ENCODE measurements around the gene RNF123. TPM values are rescaled to one million over a fixed set of nuclear protein-coding genes. Genes with fewer than 3 reads are reported as not detected.

RNF123 gene
- total RNA-seq, 1 donor from 2014 or later = 31.3 TPM

- H3K36me3 ChIP-seq (ENCODE audit: control insufficient read depth in 3 of 3, insufficient read depth in 3 of 3, low read length in 3 of 3) = peaks cover 62 to 65% (median 64%) of the 10 kb centered on the region in 3 donors
- H3K4me1 ChIP-seq (ENCODE audit: control insufficient read depth in 3 of 3, insufficient read depth in 3 of 3, low read length in 3 of 3) = peaks cover 3 to 10% (median 8%) of the 10 kb centered on the region in 3 donors
- H3K27me3 ChIP-seq (ENCODE audit: control insufficient read depth in 3 of 3, insufficient read depth in 3 of 3, low read length in 3 of 3) = no peaks in the 10 kb centered on the region
- no peaks in the 10 kb centered on the region for H3K9me3 ChIP-seq (ENCODE audit: control insufficient read depth in 3 of 3, low read length in 3 of 3)
- no peak overlapping the region for H3K27ac ChIP-seq (ENCODE audit: low read depth, low read length)
- no peak overlapping the region for H3K9ac ChIP-seq (ENCODE audit: low read depth in 1 of 3, low read length in 3 of 3)
- H3K4me3 ChIP-seq (ENCODE audit: low read length in 3 of 3) = no peak overlapping the region
Observed at GRCh38 chr3:49707113-49707480, 17.7 kb downstream of the RNF123 start.

- Histone ChIP-seq H3K27me3 (ENCODE audit: control insufficient read depth in 3 of 3, insufficient read depth in 3 of 3, low read length in 3 of 3) (no peaks in the 10 kb centered on the region), H3K36me3 (ENCODE audit: control insufficient read depth in 3 of 3, insufficient read depth in 3 of 3, low read length in 3 of 3) (peaks cover 50 to 68% (median 67%) of the 10 kb centered on the region in 3 donors), H3K27ac (ENCODE audit: low read depth, low read length) (no peak overlapping the region), H3K9me3 (ENCODE audit: control insufficient read depth in 3 of 3, low read length in 3 of 3) (no peaks in the 10 kb centered on the region), H3K4me3 (ENCODE audit: low read length in 3 of 3) (no peak overlapping the region), H3K4me1 (ENCODE audit: control insufficient read depth in 3 of 3, insufficient read depth in 3 of 3, low read length in 3 of 3) (peaks cover 16 to 27% (median 24%) of the 10 kb centered on the region in 3 donors), H3K9ac (ENCODE audit: low read depth in 1 of 3, low read length in 3 of 3) (no peak overlapping the region)
Observed at GRCh38 chr3:49709852-49710251, 20.5 kb downstream of the RNF123 start.

GRCh38 chr3:49711489-49711888 lies 22.1 kb downstream of the RNF123 start:
- Histone ChIP-seq H3K4me1 (ENCODE audit: control insufficient read depth in 3 of 3, insufficient read depth in 3 of 3, low read length in 3 of 3) (peaks cover 27 to 40% (median 32%) of the 10 kb centered on the region in 3 donors), H3K27ac (ENCODE audit: low read depth, low read length) (no peak overlapping the region), H3K36me3 (ENCODE audit: control insufficient read depth in 3 of 3, insufficient read depth in 3 of 3, low read length in 3 of 3) (peaks cover 50 to 69% (median 66%) of the 10 kb centered on the region in 3 donors), H3K9me3 (ENCODE audit: control insufficient read depth in 3 of 3, low read length in 3 of 3) (no peaks in the 10 kb centered on the region), H3K4me3 (ENCODE audit: low read length in 3 of 3) (no peak overlapping the region), H3K27me3 (ENCODE audit: control insufficient read depth in 3 of 3, insufficient read depth in 3 of 3, low read length in 3 of 3) (no peaks in the 10 kb centered on the region), H3K9ac (ENCODE audit: low read depth in 1 of 3, low read length in 3 of 3) (peak overlapping the region in 1 of 3 donors; percentile 11)

- H3K27ac ChIP-seq (ENCODE audit: low read depth, low read length) = no peak overlapping the region
- H3K4me1 ChIP-seq (ENCODE audit: control insufficient read depth in 3 of 3, insufficient read depth in 3 of 3, low read length in 3 of 3) = peaks cover 27 to 40% (median 32%) of the 10 kb centered on the region in 3 donors
- H3K27me3 ChIP-seq (ENCODE audit: control insufficient read depth in 3 of 3, insufficient read depth in 3 of 3, low read length in 3 of 3) = no peaks in the 10 kb centered on the region
- H3K36me3 ChIP-seq (ENCODE audit: control insufficient read depth in 3 of 3, insufficient read depth in 3 of 3, low read length in 3 of 3) = peaks cover 50 to 69% (median 65%) of the 10 kb centered on the region in 3 donors
- H3K4me3 ChIP-seq (ENCODE audit: low read length in 3 of 3) = no peak overlapping the region
- H3K9me3 ChIP-seq (ENCODE audit: control insufficient read depth in 3 of 3, low read length in 3 of 3) = no peaks in the 10 kb centered on the region
- H3K9ac ChIP-seq (ENCODE audit: low read depth in 1 of 3, low read length in 3 of 3) = no peak overlapping the region
Observed at GRCh38 chr3:49712166-49712565, 22.8 kb downstream of the RNF123 start.

- Histone ChIP-seq H3K4me1 (ENCODE audit: control insufficient read depth in 3 of 3, insufficient read depth in 3 of 3, low read length in 3 of 3) (peaks cover 31 to 40% (median 34%) of the 10 kb centered on the region in 3 donors), H3K9ac (ENCODE audit: low read depth in 1 of 3, low read length in 3 of 3) (no peak overlapping the region), H3K27me3 (ENCODE audit: control insufficient read depth in 3 of 3, insufficient read depth in 3 of 3, low read length in 3 of 3) (no peaks in the 10 kb centered on the region), H3K36me3 (ENCODE audit: control insufficient read depth in 3 of 3, insufficient read depth in 3 of 3, low read length in 3 of 3) (peaks cover 49 to 65% (median 62%) of the 10 kb centered on the region in 3 donors), H3K9me3 (ENCODE audit: control insufficient read depth in 3 of 3, low read length in 3 of 3) (no peaks in the 10 kb centered on the region), H3K4me3 (ENCODE audit: low read length in 3 of 3) (no peak overlapping the region), H3K27ac (ENCODE audit: low read depth, low read length) (no peak overlapping the region)
Observed at GRCh38 chr3:49712631-49713317, 23.4 kb downstream of the RNF123 start.

- Histone ChIP-seq H3K9ac (ENCODE audit: low read depth in 1 of 3, low read length in 3 of 3) (peak overlapping the region in 1 of 3 donors; percentile 3), H3K9me3 (ENCODE audit: control insufficient read depth in 3 of 3, low read length in 3 of 3) (no peaks in the 10 kb centered on the region), H3K27ac (ENCODE audit: low read depth, low read length) (no peak overlapping the region), H3K27me3 (ENCODE audit: control insufficient read depth in 3 of 3, insufficient read depth in 3 of 3, low read length in 3 of 3) (no peaks in the 10 kb centered on the region), H3K4me3 (ENCODE audit: low read length in 3 of 3) (no peak overlapping the region), H3K36me3 (ENCODE audit: control insufficient read depth in 3 of 3, insufficient read depth in 3 of 3, low read length in 3 of 3) (peaks cover 42 to 62% (median 59%) of the 10 kb centered on the region in 3 donors), H3K4me1 (ENCODE audit: control insufficient read depth in 3 of 3, insufficient read depth in 3 of 3, low read length in 3 of 3) (peaks cover 37 to 45% (median 42%) of the 10 kb centered on the region in 3 donors)
Observed at GRCh38 chr3:49713336-49714105, 24.2 kb downstream of the RNF123 start.

GRCh38 chr3:49714728-49715550 lies 25.6 kb downstream of the RNF123 start:
- Histone ChIP-seq H3K4me1 (ENCODE audit: control insufficient read depth in 3 of 3, insufficient read depth in 3 of 3, low read length in 3 of 3) (peaks cover 50 to 58% (median 54%) of the 10 kb centered on the region in 3 donors), H3K27me3 (ENCODE audit: control insufficient read depth in 3 of 3, insufficient read depth in 3 of 3, low read length in 3 of 3) (no peaks in the 10 kb centered on the region), H3K36me3 (ENCODE audit: control insufficient read depth in 3 of 3, insufficient read depth in 3 of 3, low read length in 3 of 3) (peaks cover 40 to 60% (median 59%) of the 10 kb centered on the region in 3 donors), H3K27ac (ENCODE audit: low read depth, low read length) (peak overlapping the region; percentile 39), H3K4me3 (ENCODE audit: low read length in 3 of 3) (peak overlapping the region in 2 of 3 donors; percentile 22 to 23), H3K9me3 (ENCODE audit: control insufficient read depth in 3 of 3, low read length in 3 of 3) (no peaks in the 10 kb centered on the region), H3K9ac (ENCODE audit: low read depth in 1 of 3, low read length in 3 of 3) (peak overlapping the region in 2 of 3 donors; percentile 51 to 57)

GRCh38 chr3:49715611-49716121 lies 26.3 kb downstream of the RNF123 start:
- peaks cover 41 to 64% (median 59%) of the 10 kb centered on the region in 3 donors for H3K36me3 ChIP-seq (ENCODE audit: control insufficient read depth in 3 of 3, insufficient read depth in 3 of 3, low read length in 3 of 3)

GRCh38 chr3:49716169-49716568 lies 26.8 kb downstream of the RNF123 start:
- peaks cover 54 to 69% (median 59%) of the 10 kb centered on the region in 3 donors for H3K4me1 ChIP-seq (ENCODE audit: control insufficient read depth in 3 of 3, insufficient read depth in 3 of 3, low read length in 3 of 3)
- H3K27ac ChIP-seq (ENCODE audit: low read depth, low read length) = no peak overlapping the region
- no peaks in the 10 kb centered on the region for H3K9me3 ChIP-seq (ENCODE audit: control insufficient read depth in 3 of 3, low read length in 3 of 3)
- peaks cover 46 to 66% (median 61%) of the 10 kb centered on the region in 3 donors for H3K36me3 ChIP-seq (ENCODE audit: control insufficient read depth in 3 of 3, insufficient read depth in 3 of 3, low read length in 3 of 3)
- H3K4me3 ChIP-seq (ENCODE audit: low read length in 3 of 3) = no peak overlapping the region
- H3K9ac ChIP-seq (ENCODE audit: low read depth in 1 of 3, low read length in 3 of 3) = no peak overlapping the region
- H3K27me3 ChIP-seq (ENCODE audit: control insufficient read depth in 3 of 3, insufficient read depth in 3 of 3, low read length in 3 of 3) = no peaks in the 10 kb centered on the region

More at GRCh38 chr3:49715611-49716121, 26.3 kb downstream of the RNF123 start:
- Histone ChIP-seq H3K9ac (ENCODE audit: low read depth in 1 of 3, low read length in 3 of 3) (peak overlapping the region in 1 of 3 donors; percentile 51), H3K4me3 (ENCODE audit: low read length in 3 of 3) (no peak overlapping the region), H3K4me1 (ENCODE audit: control insufficient read depth in 3 of 3, insufficient read depth in 3 of 3, low read length in 3 of 3) (peaks cover 54 to 64% (median 55%) of the 10 kb centered on the region in 3 donors), H3K27ac (ENCODE audit: low read depth, low read length) (no peak overlapping the region), H3K27me3 (ENCODE audit: control insufficient read depth in 3 of 3, insufficient read depth in 3 of 3, low read length in 3 of 3) (no peaks in the 10 kb centered on the region), H3K9me3 (ENCODE audit: control insufficient read depth in 3 of 3, low read length in 3 of 3) (no peaks in the 10 kb centered on the region)

All from skeletal muscle tissue (tissue), 4 donors.